Keratinocyte (primary cell): ENCODE results near the gene RTKN.

Experiments used
- CTCF ChIP-seq, 3 experiments: IDR thresholded peaks in 1 of 3; conservative IDR thresholded peaks in 1 of 3; optimal IDR thresholded peaks in 1 of 3; 2 replicates in 2 of 3; 3 replicates in 1 of 3; pipeline versions ENCODE3 to v1.5.1; 2011; ENCODE audit warnings: low read length in 3 of 3, mild to moderate bottlenecking in 3 of 3, moderate library complexity in 2 of 3, control low read depth in 1 of 3, inconsistent platforms in 1 of 3; ENCODE audit not compliant: insufficient read depth in 2 of 3; ENCODE audit errors: extremely low read depth in 1 of 3
- EZH2 ChIP-seq: IDR thresholded peaks from one replicate; pipeline ENCODE4 v1.6.1; 2012; ENCODE audit warnings: inconsistent platforms, mild to moderate bottlenecking, low read length, moderate library complexity

- no peak for TF ChIP-seq EZH2
- no peak for TF ChIP-seq CTCF (optimal IDR thresholded peaks at IDR 0.05 in 1 of 3, IDR thresholded peaks at IDR 0.05 in 1 of 3, conservative IDR thresholded peaks at IDR 0.05 in 1 of 3; ENCODE audit: extremely low read depth in 1 of 3, insufficient read depth in 2 of 3, low read length in 3 of 3)
These were observed 39.7 kb upstream of the RTKN start for GRCh38 chr2:74481431-74481830.
